ENCODE measurements around the gene ORC6.

Gene ORC6

GRCh38 chr16:46696957-46697356, 7.5 kb downstream of the ORC6 start:
- in situ Hi-C loops (cut with MboI; ENCODE audit: low sequenced_read_pairs) = no loop called here

- in situ Hi-C loops (cut with MboI; ENCODE audit: low sequenced_read_pairs) = no loop called here
Measured at GRCh38 chr16:46700048-46700447, 10.6 kb downstream of the ORC6 start.

DNA sequence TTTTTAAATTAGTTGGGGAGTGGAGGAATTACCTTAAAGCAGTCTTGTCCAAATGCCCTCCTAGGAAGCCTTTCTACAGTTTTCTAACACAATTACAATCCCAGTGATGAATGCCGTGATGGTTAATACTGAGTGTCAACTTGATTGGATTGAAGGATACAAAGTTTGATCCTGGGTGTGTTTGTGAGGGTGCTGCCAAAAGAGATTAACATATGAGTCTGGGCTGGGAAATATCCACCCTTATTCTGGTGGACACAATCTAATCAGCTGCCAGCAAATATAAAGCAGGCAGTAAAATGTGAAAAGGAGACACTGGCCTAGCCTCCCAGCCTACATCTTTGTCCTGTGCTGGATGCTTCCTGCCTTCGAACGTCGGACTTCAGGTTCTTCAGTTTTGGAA, 12.2 kb downstream of the ORC6 start:
- in situ Hi-C loops (cut with MboI; ENCODE audit: low sequenced_read_pairs) = no loop called here

GRCh38 chr16:46702030-46702429, 12.6 kb downstream of the ORC6 start:
- in situ Hi-C loops (cut with MboI; ENCODE audit: low sequenced_read_pairs) = no loop called here

DNA sequence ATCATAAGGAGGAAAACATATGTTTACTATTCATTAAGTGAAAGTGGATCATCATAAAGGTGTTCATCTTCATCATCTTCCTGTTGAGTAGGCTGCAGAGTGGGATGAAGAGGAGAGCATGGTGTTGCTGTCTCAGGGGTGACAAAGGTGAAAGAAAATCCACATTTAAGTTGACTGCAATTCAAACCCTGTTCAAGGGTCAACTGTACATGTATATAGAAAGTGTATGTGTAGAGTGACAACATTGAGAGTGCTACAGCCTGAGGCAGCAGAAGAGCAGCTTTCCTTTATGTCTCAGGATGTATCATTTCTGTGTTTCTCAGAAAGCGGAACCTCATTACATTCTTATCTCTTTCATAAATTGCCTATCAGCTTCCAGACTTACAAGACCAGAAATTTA, 17.2 kb downstream of the ORC6 start:
- in situ Hi-C loops (cut with MboI; ENCODE audit: low sequenced_read_pairs) = no loop called here

DNA sequence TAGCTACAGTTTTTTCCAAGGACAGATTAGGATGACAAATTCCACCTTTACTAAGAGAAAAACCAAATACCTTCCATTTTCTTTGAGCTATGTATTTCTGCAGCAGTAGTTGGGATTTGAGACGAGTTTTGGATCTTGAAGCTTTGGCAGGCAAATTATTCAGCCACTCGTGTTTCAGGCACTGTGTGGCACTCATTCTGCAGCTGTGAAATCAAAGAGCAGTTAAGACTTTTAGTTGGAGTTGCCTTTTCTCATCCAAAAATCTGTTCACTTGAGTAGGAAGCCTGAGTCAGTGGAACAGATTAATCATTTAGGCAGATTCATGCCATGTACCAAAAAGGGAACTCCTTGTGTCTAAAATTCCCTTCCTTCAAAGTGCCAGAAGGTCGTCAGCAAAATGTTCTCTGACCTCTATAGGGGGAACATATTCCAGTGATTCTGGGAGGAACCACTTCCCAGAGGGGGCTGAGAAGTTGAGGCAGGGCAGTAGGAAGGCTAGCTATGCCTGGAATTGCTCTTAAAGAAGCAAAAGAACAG, 20.1 kb downstream of the ORC6 start:
- in situ Hi-C loops (cut with MboI; ENCODE audit: low sequenced_read_pairs) = no loop called here

GRCh38 chr16:46711106-46712058, 21.9 kb downstream of the ORC6 start:
- in situ Hi-C loops (cut with MboI; ENCODE audit: low sequenced_read_pairs) = no loop called here

DNA sequence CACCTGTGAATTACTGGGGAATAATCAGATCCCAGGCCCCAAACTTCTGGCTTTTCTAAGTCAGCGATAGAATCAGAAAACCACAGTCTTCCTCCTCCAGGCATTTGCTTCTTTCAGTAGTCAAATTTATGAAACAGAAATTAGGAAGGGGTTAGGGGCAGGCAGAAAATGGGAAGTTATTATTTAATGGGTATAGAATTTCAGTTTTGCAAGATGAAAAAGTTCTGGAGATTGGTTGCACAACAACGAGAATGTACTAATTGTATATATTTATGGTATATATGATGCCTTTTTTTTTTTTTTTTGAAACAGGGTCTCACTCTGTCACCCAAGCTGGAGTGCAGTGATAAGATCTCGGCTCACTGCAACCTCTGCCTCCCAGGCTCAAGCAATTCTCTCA, 23.5 kb downstream of the ORC6 start:
- in situ Hi-C loops (cut with MboI; ENCODE audit: low sequenced_read_pairs) = no loop called here

DNA sequence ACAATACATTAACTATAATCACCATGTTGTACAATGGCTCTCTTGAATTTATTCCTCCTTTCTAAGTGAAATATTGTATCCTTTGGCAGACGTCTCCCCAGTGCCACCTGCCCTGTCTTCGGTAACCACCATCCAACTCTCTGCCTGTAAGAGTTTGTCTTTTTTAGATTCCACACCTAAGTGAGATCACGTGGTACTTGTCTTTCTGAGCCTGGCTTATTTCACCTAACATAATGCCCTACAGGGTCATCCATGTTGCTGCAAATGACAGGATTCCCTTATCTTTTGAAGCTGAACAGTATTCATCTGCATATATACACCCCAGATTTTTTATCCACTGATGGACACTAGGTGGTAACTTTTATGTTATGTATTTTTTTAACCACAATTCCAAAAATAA, 24.2 kb downstream of the ORC6 start:
- in situ Hi-C loops (cut with MboI; ENCODE audit: low sequenced_read_pairs) = no loop called here

DNA sequence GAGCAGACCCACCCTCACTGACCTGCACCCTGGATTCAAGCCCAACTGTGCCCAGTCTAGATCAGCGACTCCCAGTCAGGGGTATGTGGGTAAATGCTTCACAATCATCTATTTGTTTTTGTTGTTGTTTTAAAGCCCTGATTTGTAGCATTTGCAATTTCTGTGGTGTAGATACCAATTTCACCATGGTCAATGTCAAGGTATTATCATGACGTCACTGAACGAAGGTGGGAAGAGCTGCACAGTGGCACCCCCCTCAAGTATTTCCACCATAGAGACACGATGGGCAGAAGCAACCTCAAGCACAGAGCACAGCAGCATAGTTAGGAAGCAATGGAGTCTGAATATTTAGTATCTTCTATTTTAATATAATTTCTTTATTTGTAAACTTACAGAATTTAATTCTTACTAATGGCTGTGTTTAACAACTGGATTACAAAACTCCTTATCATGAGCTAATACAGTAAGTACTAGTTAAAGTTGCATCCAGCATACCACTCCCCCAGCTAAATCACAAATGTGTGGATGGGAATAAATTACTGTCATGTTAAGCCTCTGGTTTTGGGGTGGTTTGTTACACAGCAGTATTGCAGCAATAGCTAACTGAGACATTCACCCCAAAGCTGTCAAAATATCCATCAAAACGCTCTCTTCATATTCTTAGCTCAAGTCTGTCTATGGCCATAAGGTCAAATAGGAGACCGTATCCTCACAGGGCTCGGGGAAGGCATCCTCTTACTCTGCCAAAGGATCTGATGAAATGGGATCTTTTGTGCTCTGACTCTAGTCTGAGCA, 25.5 kb downstream of the ORC6 start:
- in situ Hi-C loops (cut with MboI; ENCODE audit: low sequenced_read_pairs) = no loop called here

DNA sequence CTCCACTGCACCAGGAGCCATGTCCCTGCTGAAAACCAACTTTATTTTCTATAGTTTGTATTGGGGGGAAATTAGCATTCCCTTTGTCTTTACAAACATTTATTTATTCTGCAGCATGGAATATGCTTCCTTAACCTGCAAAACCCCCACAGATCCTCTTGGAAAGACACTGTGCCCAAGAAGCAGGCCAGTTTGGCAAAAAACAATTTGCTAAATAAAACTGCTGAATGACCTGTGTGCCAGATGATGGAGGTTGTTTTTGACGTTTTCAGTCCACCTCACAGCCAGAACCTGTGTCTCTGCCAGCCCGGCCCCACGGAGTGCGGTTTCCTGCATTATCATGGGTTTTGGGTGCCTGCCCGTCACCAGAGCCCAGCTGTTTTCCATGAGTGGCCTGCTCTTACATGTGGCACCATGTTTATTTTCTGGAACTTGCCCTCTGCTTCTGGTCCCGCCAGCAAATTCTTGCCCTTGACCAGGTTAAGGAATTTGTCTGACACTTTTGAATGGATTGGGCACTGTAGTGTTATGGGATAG, 26.4 kb downstream of the ORC6 start:
- in situ Hi-C loops (cut with MboI; ENCODE audit: low sequenced_read_pairs) = no loop called here

DNA sequence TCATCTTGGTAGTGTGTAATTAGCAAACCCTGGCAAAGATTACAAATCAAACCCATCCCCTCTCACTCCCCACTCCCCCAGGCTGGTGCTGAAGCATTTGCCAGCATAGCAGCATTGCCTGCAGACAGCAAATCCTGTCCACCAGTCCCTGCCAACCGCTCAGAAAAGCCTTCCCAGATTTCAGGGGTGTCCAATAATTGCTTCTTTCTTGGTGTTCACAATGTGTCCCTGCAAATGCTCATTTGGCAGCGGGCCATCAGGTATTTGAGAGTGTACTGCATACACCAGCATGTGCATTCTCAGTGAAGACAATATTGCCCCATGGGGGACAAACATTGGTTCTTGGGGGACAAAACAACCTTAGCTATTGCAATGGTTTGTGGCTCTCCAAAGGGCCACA, 28.2 kb downstream of the ORC6 start:
- in situ Hi-C loops (cut with MboI; ENCODE audit: low sequenced_read_pairs) = no loop called here

- in situ Hi-C loops (cut with MboI; ENCODE audit: low sequenced_read_pairs) = no loop called here
Measured at GRCh38 chr16:46718214-46718613, 28.8 kb downstream of the ORC6 start.

- in situ Hi-C loops (cut with MboI; ENCODE audit: low sequenced_read_pairs) = no loop called here
Measured at GRCh38 chr16:46719528-46719927, 30.1 kb downstream of the ORC6 start.

- in situ Hi-C loops (cut with MboI; ENCODE audit: low sequenced_read_pairs) = no loop called here
Measured at GRCh38 chr16:46720619-46721018, 31.2 kb downstream of the ORC6 start.

- in situ Hi-C loops (cut with MboI; ENCODE audit: low sequenced_read_pairs) = no loop called here
Measured at GRCh38 chr16:46721885-46722284, 32.4 kb downstream of the ORC6 start.

GRCh38 chr16:46727184-46727583, 37.7 kb downstream of the ORC6 start:
- in situ Hi-C loops (cut with MboI; ENCODE audit: low sequenced_read_pairs) = no loop called here

GRCh38 chr16:46727630-46728029, 38.2 kb downstream of the ORC6 start:
- in situ Hi-C loops (cut with MboI; ENCODE audit: low sequenced_read_pairs) = no loop called here

DNA sequence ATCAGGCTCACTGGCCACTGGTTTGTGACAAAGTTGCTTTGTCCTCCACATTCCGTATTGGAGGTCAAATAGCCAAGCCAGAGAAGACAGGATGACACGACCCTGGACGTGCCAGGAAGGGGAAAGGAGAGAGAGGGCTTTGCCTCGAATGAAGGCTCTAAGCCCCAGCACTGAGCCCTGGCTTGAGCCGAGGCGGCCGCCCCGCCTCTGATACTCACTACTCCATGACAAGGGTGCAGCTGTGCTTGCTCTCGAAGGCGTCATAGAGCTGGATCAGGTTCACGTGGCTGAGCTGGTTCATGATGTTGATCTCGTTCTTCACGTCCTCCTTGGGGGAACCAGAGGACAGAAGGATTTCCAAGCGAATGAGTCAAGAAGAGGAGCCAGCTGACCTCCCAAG, 39.3 kb downstream of the ORC6 start:
- in situ Hi-C loops (cut with MboI; ENCODE audit: low sequenced_read_pairs) = no loop called here

- in situ Hi-C loops (cut with MboI; ENCODE audit: low sequenced_read_pairs) = no loop called here
Measured at GRCh38 chr16:46729326-46729995, 40.0 kb downstream of the ORC6 start.

- in situ Hi-C loops (cut with MboI; ENCODE audit: low sequenced_read_pairs) = no loop called here
Measured at GRCh38 chr16:46730126-46730525, 40.7 kb downstream of the ORC6 start.

Data from HL-60/S4 treated with retinoic acid at 250 ng/mL for 4 days and 3 days (cell line).